ENCODE results near the gene PRKG1.

The PRKG1 gene

DNA sequence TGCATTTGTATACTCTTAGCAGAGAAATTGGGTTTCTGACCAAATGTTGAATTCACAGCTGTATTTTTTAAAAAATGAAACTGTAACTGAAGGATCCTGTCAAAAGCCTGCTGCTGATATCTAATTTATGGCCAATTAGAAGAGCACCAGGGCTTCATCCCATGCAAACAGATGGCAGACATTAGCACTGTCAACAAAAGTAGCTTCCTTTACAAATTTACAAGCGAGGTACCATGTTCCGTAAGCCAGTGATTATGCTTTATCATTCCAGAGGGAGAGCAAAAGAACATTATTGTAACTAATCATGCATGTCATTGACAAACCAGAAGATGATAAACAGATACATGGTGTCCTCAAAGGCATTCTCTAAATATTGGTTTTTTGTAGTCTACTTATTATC is 1062.6 kb downstream of the PRKG1 start:
- Histone ChIP-seq H3K9ac (ENCODE audit: low read length) (no peak overlapping the region), H2AFZ (ENCODE audit: low read depth, low read length, severe bottlenecking) (no peak overlapping the region), H3F3A (ENCODE audit: insufficient read depth) (no peaks in the 10 kb centered on the region), H3K27ac (ENCODE audit: low read depth, low read length) (no peak overlapping the region), H3K4me2 (ENCODE audit: low read depth, low read length, poor library complexity, severe bottlenecking) (no peak overlapping the region), H3K36me3 (ENCODE audit: low read length) (no peaks in the 10 kb centered on the region), H3K27me3 (ENCODE audit: low read length) (no peaks in the 10 kb centered on the region), H4K20me1 (ENCODE audit: low read depth, low read length) (no peaks in the 10 kb centered on the region), H3K9me3 (ENCODE audit: insufficient read depth, low read length) (no peaks in the 10 kb centered on the region), H3K79me2 (ENCODE audit: insufficient read depth, low read length) (no peaks in the 10 kb centered on the region), H3K4me3 (ENCODE audit: insufficient read depth, low read length, poor library complexity, severe bottlenecking) (no peak overlapping the region), H3K9me2 (replicated peaks; ENCODE audit: insufficient read depth, low read length) (no peaks in the 10 kb centered on the region)
- TF ChIP-seq, protein P1, sequence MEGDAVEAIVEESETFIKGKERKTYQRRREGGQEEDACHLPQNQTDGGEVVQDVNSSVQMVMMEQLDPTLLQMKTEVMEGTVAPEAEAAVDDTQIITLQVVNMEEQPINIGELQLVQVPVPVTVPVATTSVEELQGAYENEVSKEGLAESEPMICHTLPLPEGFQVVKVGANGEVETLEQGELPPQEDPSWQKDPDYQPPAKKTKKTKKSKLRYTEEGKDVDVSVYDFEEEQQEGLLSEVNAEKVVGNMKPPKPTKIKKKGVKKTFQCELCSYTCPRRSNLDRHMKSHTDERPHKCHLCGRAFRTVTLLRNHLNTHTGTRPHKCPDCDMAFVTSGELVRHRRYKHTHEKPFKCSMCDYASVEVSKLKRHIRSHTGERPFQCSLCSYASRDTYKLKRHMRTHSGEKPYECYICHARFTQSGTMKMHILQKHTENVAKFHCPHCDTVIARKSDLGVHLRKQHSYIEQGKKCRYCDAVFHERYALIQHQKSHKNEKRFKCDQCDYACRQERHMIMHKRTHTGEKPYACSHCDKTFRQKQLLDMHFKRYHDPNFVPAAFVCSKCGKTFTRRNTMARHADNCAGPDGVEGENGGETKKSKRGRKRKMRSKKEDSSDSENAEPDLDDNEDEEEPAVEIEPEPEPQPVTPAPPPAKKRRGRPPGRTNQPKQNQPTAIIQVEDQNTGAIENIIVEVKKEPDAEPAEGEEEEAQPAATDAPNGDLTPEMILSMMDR (IDR thresholded peaks at IDR 0.05; ENCODE audit: insufficient read depth, low read length, poor library complexity, severe bottlenecking) = no peak
- TF ChIP-seq EZH2phosphoT487 (conservative IDR thresholded peaks at IDR 0.05; ENCODE audit: low read length) = no peak

DNA sequence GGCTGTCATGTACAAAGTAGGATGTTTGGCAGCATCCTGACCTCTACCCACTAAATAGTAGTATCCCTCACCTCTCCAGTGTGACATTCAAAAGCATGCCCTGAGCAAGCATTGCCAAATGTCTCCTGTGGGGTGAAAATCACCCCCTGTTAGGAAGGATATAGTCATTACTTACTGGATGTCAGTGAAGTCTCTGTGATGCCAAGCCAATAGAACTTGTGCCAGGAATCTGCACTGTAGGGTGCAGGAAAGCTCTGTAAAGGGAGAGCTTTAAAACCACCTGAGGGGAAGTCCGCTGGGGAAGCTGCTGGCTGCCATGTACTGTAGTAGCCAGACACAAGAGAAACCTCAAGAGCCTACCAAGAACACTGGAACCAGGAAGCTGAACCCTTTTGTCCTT is 1069.1 kb downstream of the PRKG1 start:
- H4K20me1 ChIP-seq (ENCODE audit: low read depth, low read length) = no peaks in the 10 kb centered on the region
- H3K27me3 ChIP-seq (ENCODE audit: low read length) = no peaks in the 10 kb centered on the region
- H2AFZ ChIP-seq (ENCODE audit: low read depth, low read length, severe bottlenecking) = no peak overlapping the region
- no peak overlapping the region for H3K27ac ChIP-seq (ENCODE audit: low read depth, low read length)
- H3K4me3 ChIP-seq (ENCODE audit: insufficient read depth, low read length, poor library complexity, severe bottlenecking) = no peak overlapping the region
- H3K79me2 ChIP-seq (ENCODE audit: insufficient read depth, low read length) = no peaks in the 10 kb centered on the region
- no peaks in the 10 kb centered on the region for H3K9me3 ChIP-seq (ENCODE audit: insufficient read depth, low read length)
- H3K9me2 ChIP-seq (replicated peaks; ENCODE audit: insufficient read depth, low read length) = no peaks in the 10 kb centered on the region
- H3F3A ChIP-seq (ENCODE audit: insufficient read depth) = no peaks in the 10 kb centered on the region
- H3K36me3 ChIP-seq (ENCODE audit: low read length) = no peaks in the 10 kb centered on the region
- no peak overlapping the region for H3K4me2 ChIP-seq (ENCODE audit: low read depth, low read length, poor library complexity, severe bottlenecking)
- H3K9ac ChIP-seq (ENCODE audit: low read length) = no peak overlapping the region
- TF ChIP-seq, protein P1 (IDR thresholded peaks at IDR 0.05; ENCODE audit: insufficient read depth, low read length, poor library complexity, severe bottlenecking) = no peak

DNA sequence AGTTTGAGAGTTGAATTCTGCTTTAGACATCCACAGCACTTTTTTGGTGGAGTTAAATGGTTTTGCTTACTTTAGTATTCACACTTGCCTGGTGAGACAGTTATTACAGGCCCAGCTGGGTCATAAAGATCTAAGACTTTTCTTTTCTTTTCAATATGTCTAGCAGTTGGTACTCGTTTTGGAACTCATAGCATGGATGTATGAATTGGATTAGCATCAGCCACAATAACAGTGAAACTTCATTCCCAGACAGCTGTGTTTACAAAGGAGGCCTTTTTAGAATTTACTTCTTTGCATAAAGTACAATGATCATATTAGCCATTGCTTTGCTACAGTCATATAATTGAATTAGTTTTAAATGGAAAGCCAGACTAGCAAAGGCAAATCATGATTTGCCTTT is 1071.3 kb downstream of the PRKG1 start:
- Histone ChIP-seq H3K4me2 (ENCODE audit: low read depth, low read length, poor library complexity, severe bottlenecking) (no peak overlapping the region), H3K9me2 (replicated peaks; ENCODE audit: insufficient read depth, low read length) (no peaks in the 10 kb centered on the region), H3K79me2 (ENCODE audit: insufficient read depth, low read length) (no peaks in the 10 kb centered on the region), H3K36me3 (ENCODE audit: low read length) (no peaks in the 10 kb centered on the region), H3K9me3 (ENCODE audit: insufficient read depth, low read length) (no peaks in the 10 kb centered on the region), H3K4me3 (ENCODE audit: insufficient read depth, low read length, poor library complexity, severe bottlenecking) (no peak overlapping the region), H3K27me3 (ENCODE audit: low read length) (no peaks in the 10 kb centered on the region), H4K20me1 (ENCODE audit: low read depth, low read length) (no peaks in the 10 kb centered on the region), H3K9ac (ENCODE audit: low read length) (no peak overlapping the region), H2AFZ (ENCODE audit: low read depth, low read length, severe bottlenecking) (no peak overlapping the region), H3F3A (ENCODE audit: insufficient read depth) (no peaks in the 10 kb centered on the region), H3K27ac (ENCODE audit: low read depth, low read length) (no peak overlapping the region)
- TF ChIP-seq EZH2phosphoT487 (conservative IDR thresholded peaks at IDR 0.05; ENCODE audit: low read length) = no peak
- TF ChIP-seq, protein P1 (IDR thresholded peaks at IDR 0.05; ENCODE audit: insufficient read depth, low read length, poor library complexity, severe bottlenecking) = no peak

DNA sequence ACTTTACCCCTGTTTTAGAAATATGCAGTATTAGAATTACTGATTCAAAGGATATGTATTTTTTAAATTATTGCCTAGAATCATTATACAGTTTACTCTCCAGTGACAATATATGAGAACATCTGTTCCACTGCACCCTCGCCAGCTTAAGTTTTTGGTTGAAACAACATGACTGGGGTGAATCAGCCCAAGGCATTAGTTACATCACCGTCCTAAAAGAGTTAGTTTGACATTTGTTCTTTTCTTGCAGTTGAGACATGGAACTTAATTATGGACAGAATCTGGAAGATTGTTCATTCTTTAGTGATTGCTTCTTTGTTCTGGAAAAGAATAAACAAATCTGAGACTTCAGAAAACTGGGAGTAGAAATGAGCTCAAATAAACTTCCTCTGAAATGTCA is 1072.5 kb downstream of the PRKG1 start:
- H3K9me3 ChIP-seq (ENCODE audit: insufficient read depth, low read length) = no peaks in the 10 kb centered on the region
- no peak overlapping the region for H2AFZ ChIP-seq (ENCODE audit: low read depth, low read length, severe bottlenecking)
- no peak overlapping the region for H3K4me3 ChIP-seq (ENCODE audit: insufficient read depth, low read length, poor library complexity, severe bottlenecking)
- no peaks in the 10 kb centered on the region for H4K20me1 ChIP-seq (ENCODE audit: low read depth, low read length)
- no peaks in the 10 kb centered on the region for H3K36me3 ChIP-seq (ENCODE audit: low read length)
- H3K27ac ChIP-seq (ENCODE audit: low read depth, low read length) = no peak overlapping the region
- H3K4me2 ChIP-seq (ENCODE audit: low read depth, low read length, poor library complexity, severe bottlenecking) = no peak overlapping the region
- no peak for TF ChIP-seq EZH2phosphoT487 (conservative IDR thresholded peaks at IDR 0.05; ENCODE audit: low read length)
- TF ChIP-seq, protein P1 (IDR thresholded peaks at IDR 0.05; ENCODE audit: insufficient read depth, low read length, poor library complexity, severe bottlenecking) = no peak
- no peaks in the 10 kb centered on the region for H3F3A ChIP-seq (ENCODE audit: insufficient read depth)
- no peak overlapping the region for H3K9ac ChIP-seq (ENCODE audit: low read length)
- no peaks in the 10 kb centered on the region for H3K79me2 ChIP-seq (ENCODE audit: insufficient read depth, low read length)
- no peaks in the 10 kb centered on the region for H3K27me3 ChIP-seq (ENCODE audit: low read length)
- H3K9me2 ChIP-seq (replicated peaks; ENCODE audit: insufficient read depth, low read length) = no peaks in the 10 kb centered on the region
